Glutamatergic neuron (in vitro differentiated cells): Measurements from ENCODE around the gene GALNT3. TPM values are rescaled to one million over a fixed set of nuclear protein-coding genes. Genes with fewer than 3 reads are reported as not detected.

ENCODE experiments used
- DNase-seq: peaks from one replicate; pipeline ENCODE4 v3.0.0; 2022
- H3K27ac Mint-ChIP-seq: one replicate; pipeline ENCODE4 v1.8.0; 2020; ENCODE audit warnings: mild to moderate bottlenecking, mixed read lengths, inconsistent platforms; ENCODE audit not compliant: unreplicated experiment
- H3K27me3 Mint-ChIP-seq: one replicate; pipeline ENCODE4 v1.8.0; 2020; ENCODE audit warnings: mild to moderate bottlenecking, moderate library complexity, mixed read lengths, inconsistent platforms; ENCODE audit not compliant: unreplicated experiment
- H3K36me3 Mint-ChIP-seq: one replicate; pipeline ENCODE4 v1.8.0; 2020; ENCODE audit warnings: mild to moderate bottlenecking, mixed read lengths, inconsistent platforms; ENCODE audit not compliant: unreplicated experiment
- H3K4me1 Mint-ChIP-seq: one replicate; pipeline ENCODE4 v1.8.0; 2020; ENCODE audit warnings: mild to moderate bottlenecking, low read depth, mixed read lengths, inconsistent platforms; ENCODE audit not compliant: unreplicated experiment
- H3K4me3 Mint-ChIP-seq: one replicate; pipeline ENCODE4 v1.8.0; 2020; ENCODE audit warnings: mild to moderate bottlenecking, mixed read lengths, inconsistent platforms; ENCODE audit not compliant: unreplicated experiment
- H3K9me3 Mint-ChIP-seq: one replicate; pipeline ENCODE4 v1.8.0; 2020; ENCODE audit warnings: mild to moderate bottlenecking, moderate library complexity, mixed read lengths, inconsistent platforms; ENCODE audit not compliant: unreplicated experiment
- CTCF ChIP-seq: fragments of 200-600 bp; sonication (generic); IDR thresholded peaks from one replicate; pipeline ENCODE4 v1.5.0; 2021; ENCODE audit not compliant: partially characterized antibody, unreplicated experiment
- total RNA-seq: library from RNA; stranded (reverse); fragmentation: NEBNext Ultra II Directional; extraction: Animal tissue kit (Norgen Biotek cat#: 25700); gene quantifications from one replicate; pipeline ENCODE4 v1.2.1, GENCODE V29; 2021; ENCODE audit not compliant: unreplicated experiment

Gene GALNT3
- total RNA-seq, 1 donor from 2014 or later, result 1.3 TPM

DNA sequence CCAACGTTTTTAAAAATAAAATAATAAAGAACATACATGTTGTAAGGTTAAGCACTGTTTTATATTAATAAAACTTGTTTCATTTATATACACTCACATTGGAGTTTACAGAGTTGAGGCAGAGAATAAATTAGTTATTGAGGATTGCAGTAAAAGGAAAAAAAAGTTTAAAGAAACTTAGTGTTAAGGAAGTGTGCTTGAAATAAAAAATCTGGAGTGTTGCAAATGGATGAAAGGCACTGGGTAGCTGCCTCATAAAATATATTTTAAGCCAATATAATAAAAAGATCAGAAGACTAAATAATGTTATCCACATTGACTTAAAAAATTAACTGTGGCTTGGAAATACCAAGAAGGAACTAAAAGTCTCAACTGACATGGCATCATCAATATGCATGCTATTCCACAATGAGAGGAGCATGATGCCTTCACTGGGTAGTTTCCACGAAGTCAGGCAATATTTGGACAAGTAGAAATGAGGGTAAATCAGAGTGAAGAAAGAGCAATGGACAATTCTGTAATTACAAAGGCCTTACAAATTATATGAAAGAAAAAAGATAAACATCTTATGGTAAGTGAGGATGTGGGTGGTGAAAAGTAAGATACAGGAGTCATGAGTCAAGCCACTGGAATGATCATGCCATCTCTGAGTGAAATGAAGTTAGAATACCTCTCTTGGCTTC is 2.5 kb downstream of the GALNT3 start:
- TF ChIP-seq CTCF, result no peak
- no peaks in the 10 kb centered on the region for H3K36me3 Mint-ChIP-seq
- H3K27ac Mint-ChIP-seq, result no peak overlapping the region
- H3K4me1 Mint-ChIP-seq, result peaks cover 5% of the 10 kb centered on the region
- peaks cover 4% of the 10 kb centered on the region for H3K9me3 Mint-ChIP-seq
- no peak for DNase-seq
- peaks cover 5% of the 10 kb centered on the region for H3K27me3 Mint-ChIP-seq
- H3K4me3 Mint-ChIP-seq, result no peak overlapping the region

GRCh38 chr2:165790466-165790865 is 3.6 kb downstream of the GALNT3 start:
- Mint-ChIP-seq H3K4me3 (no peak overlapping the region), H3K4me1 (peaks cover 5% of the 10 kb centered on the region), H3K27ac (no peak overlapping the region), H3K36me3 (no peaks in the 10 kb centered on the region), H3K27me3 (peaks cover 5% of the 10 kb centered on the region), H3K9me3 (peaks cover 4% of the 10 kb centered on the region)
- no peak for DNase-seq
- TF ChIP-seq CTCF, result no peak

GRCh38 chr2:165787334-165787733 is 6.7 kb downstream of the GALNT3 start:
- Mint-ChIP-seq H3K9me3 (no peaks in the 10 kb centered on the region), H3K27ac (no peak overlapping the region), H3K36me3 (no peaks in the 10 kb centered on the region), H3K4me3 (no peak overlapping the region), H3K27me3 (no peaks in the 10 kb centered on the region), H3K4me1 (no peaks in the 10 kb centered on the region)
- DNase-seq, result no peak
- TF ChIP-seq CTCF, result no peak

- no peak for TF ChIP-seq CTCF
- H3K27ac Mint-ChIP-seq, result no peak overlapping the region
- no peak overlapping the region for H3K4me3 Mint-ChIP-seq
- no peak for DNase-seq
- H3K9me3 Mint-ChIP-seq, result no peaks in the 10 kb centered on the region
- peaks cover 4% of the 10 kb centered on the region for H3K36me3 Mint-ChIP-seq
- peaks cover 6% of the 10 kb centered on the region for H3K4me1 Mint-ChIP-seq
- H3K27me3 Mint-ChIP-seq, result no peaks in the 10 kb centered on the region
Observed at GRCh38 chr2:165779706-165780105, 14.3 kb downstream of the GALNT3 start.

- H3K4me1 Mint-ChIP-seq, result peaks cover 9% of the 10 kb centered on the region
- no peaks in the 10 kb centered on the region for H3K27me3 Mint-ChIP-seq
- DNase-seq, result no peak
- no peak overlapping the region for H3K27ac Mint-ChIP-seq
- no peaks in the 10 kb centered on the region for H3K9me3 Mint-ChIP-seq
- peak; percentile 20 for TF ChIP-seq CTCF
- H3K4me3 Mint-ChIP-seq, result no peak overlapping the region
- H3K36me3 Mint-ChIP-seq, result peaks cover 4% of the 10 kb centered on the region
Observed at GRCh38 chr2:165778653-165779451, 15.2 kb downstream of the GALNT3 start.
